NT2/D1 (cell line): ENCODE data around the gene C19orf38.

ENCODE experiments used
- SUZ12 ChIP-seq: IDR thresholded peaks from 2 replicates; pipeline ENCODE4 v1.6.1; 2011; ENCODE audit not compliant: insufficient read length, insufficient read depth; ENCODE audit errors: extremely low read depth
- YY1 ChIP-seq: IDR thresholded peaks from 2 replicates; pipeline ENCODE4 v1.6.1; 2011; ENCODE audit not compliant: insufficient read length, insufficient read depth
- ZNF274 ChIP-seq: IDR thresholded peaks from 2 replicates; pipeline ENCODE4 v1.6.1; 2011; ENCODE audit warnings: mild to moderate bottlenecking, low read depth, low read length

DNA sequence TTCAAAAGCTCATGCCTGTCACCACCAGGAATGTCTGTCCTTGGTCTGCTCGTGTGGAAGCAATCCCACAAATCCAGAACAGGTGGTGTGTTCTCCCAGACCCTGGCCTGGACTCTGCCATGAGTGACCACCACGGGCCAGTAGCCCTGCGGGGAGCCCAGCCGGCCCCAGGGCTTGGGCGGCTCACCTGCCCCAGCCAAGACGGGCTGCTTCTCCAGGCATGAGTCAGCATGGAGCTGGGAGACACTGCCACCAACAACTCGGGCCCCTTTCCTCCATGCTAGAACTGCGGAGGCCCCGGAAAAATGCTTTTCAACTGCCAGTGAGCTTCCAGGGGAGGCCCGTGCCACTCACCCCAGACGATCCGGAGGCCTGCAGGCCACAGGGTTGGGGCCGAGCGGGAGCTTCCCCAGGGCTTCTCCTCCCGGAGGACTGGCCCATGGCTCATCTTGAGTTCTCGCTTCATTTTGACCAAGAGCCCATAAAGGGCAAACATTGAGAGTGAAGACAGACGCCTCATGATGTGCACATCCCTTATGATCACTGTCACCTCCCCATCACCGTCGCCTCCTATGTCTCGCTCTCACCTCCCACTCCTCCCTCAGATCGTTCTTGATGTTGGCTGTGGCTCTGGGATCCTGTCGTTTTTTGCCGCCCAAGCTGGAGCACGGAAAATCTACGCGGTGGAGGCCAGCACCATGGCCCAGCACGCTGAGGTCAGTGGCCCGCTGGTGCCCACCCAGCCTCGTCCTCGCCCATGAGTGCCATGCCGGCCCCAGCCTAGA lies 63.6 kb downstream of the C19orf38 start:
- no peak for TF ChIP-seq ZNF274
- no peak for TF ChIP-seq YY1
- no peak for TF ChIP-seq SUZ12
